ENCODE measurements around the gene ARHGAP28.

The ARHGAP28 gene, protein sequence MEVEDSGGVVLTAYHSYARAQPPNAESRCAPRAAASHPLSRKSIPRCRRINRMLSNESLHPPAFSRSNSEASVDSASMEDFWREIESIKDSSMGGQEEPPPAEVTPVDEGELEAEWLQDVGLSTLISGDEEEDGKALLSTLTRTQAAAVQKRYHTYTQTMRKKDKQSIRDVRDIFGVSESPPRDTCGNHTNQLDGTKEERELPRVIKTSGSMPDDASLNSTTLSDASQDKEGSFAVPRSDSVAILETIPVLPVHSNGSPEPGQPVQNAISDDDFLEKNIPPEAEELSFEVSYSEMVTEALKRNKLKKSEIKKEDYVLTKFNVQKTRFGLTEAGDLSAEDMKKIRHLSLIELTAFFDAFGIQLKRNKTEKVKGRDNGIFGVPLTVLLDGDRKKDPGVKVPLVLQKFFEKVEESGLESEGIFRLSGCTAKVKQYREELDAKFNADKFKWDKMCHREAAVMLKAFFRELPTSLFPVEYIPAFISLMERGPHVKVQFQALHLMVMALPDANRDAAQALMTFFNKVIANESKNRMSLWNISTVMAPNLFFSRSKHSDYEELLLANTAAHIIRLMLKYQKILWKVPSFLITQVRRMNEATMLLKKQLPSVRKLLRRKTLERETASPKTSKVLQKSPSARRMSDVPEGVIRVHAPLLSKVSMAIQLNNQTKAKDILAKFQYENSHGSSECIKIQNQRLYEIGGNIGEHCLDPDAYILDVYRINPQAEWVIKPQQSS

DNA sequence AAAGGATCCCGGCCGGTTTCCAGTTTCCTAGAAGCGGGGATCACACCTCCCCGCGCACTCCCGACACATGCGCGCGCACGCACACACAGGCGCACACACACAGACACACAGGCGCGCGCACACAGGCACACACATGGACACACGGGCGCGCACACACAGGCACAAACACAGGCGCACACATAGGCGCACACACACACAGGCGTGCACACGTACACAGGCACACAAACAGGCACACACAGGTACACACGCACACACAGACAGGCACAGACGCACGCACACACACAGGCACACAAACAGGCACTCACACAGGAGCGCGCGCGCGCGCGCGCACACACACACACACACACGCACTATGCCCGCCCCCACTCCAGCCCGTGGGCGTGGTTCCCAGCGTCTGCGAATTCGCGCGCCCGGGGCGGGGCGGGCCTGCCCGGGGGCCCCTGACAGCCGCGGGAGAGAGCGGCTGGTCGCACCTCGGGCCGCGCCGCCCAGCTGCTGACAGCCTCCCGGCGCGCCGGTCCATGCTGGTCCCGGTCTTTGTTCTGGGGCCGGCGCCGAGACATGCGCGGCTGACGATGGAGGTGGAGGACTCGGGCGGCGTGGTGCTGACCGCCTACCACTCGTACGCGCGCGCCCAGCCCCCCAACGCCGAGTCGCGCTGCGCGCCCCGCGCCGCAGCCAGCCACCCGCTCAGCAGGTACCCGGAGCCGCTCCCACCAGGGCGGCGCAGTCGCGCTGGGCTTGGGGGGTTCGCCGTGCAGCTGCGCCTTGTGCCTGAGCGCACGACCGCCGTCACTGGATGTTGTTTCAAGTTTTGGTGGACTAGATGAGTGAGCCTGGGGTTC is at the start of gene ARHGAP28:
Gene ARHGAP28 (plus strand): TSS at position 470 of the 845 bp plus-strand sequence. CDS start 106 bp downstream, at position 576.
- Histone ChIP-seq H3K36me3 (ENCODE audit: control insufficient read depth, insufficient read depth, low read length) (no peaks in the 10 kb centered on the region), H3K27ac (ENCODE audit: low read depth, low read length) (peak within 1 kb of the TSS; percentile 29; the same call in 1 of the 2 replicates), H3K9me3 (ENCODE audit: control insufficient read depth, insufficient read depth, low read depth, low read length) (no peaks in the 10 kb centered on the region), H3K4me3 (ENCODE audit: low read depth, low read length) (peak within 1 kb of the TSS; percentile 91), H3K9ac (ENCODE audit: low read length) (peak within 1 kb of the TSS; percentile 77), H3K4me1 (ENCODE audit: control insufficient read depth, insufficient read depth, low read length) (peaks cover 38% of the 10 kb centered on the region), H3K27me3 (ENCODE audit: control insufficient read depth, insufficient read depth, low read length) (no peaks in the 10 kb centered on the region)

DNA sequence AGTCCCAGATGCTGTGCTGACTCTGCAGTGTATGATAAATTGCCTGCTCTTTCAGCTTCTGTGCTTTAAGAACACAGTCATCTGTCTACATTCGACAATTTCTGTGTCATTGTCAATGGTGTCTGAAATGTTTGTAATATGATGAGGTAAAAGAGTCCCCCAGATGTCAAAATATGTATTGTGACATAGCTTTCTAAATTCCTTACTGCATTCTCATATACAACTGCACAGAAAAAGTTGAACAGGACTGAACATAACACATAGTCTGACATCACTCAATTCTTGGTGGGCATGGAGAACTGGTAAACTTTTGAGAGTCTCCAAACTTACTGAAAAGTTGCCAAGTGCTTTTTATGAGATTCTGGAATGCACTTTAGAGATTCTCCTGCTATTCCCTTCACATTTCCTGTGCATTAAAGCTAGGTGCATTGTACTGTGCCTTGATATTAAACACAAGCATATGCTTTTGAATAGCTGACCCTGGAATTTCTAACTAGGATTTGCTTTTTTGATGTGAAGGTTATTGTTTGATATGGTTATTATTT is 48.1 kb upstream of the ARHGAP28 start:
- Histone ChIP-seq H3K4me1 (ENCODE audit: control insufficient read depth, insufficient read depth, low read length) (peaks cover 16% of the 10 kb centered on the region), H3K9me3 (ENCODE audit: control insufficient read depth, insufficient read depth, low read depth, low read length) (no peaks in the 10 kb centered on the region), H3K27ac (ENCODE audit: low read depth, low read length) (no peak overlapping the region), H3K9ac (ENCODE audit: low read length) (no peak overlapping the region), H3K27me3 (ENCODE audit: control insufficient read depth, insufficient read depth, low read length) (no peaks in the 10 kb centered on the region), H3K36me3 (ENCODE audit: control insufficient read depth, insufficient read depth, low read length) (no peaks in the 10 kb centered on the region), H3K4me3 (ENCODE audit: low read depth, low read length) (no peak overlapping the region)

DNA sequence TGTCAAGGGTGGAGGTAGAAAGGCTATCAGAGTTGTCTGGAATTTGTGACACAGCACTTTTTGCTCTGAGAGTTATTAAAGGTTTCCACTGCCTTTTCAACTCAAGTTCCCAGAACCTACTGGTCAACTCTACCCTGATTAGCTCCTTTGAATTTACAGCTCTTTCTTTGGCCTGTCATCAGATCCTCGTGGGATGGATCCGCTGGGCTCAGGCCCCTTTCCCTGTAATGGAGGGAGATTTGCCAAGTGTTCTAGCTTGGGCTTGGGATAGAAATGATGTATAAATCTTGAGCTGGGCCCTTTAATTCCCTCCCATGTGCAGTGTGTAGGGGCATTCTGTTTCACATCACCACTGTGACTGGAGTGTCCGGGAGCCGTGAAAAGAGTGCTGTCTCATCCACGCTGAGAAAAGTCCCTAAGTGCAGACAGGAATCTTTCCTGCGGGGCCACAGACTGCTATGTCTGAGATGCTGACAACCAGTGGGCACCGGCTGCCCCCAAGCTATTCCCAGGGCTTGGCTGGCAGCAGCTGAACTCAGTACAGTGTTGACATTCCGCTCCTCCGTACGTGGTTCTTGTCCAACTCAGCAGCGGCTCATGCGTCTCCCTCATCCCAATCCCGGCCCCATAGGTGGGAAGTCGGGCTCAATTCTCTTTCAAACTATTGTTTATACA is 46.9 kb upstream of the ARHGAP28 start:
- Histone ChIP-seq H3K4me3 (ENCODE audit: low read depth, low read length) (no peak overlapping the region), H3K27ac (ENCODE audit: low read depth, low read length) (no peak overlapping the region), H3K9ac (ENCODE audit: low read length) (no peak overlapping the region), H3K27me3 (ENCODE audit: control insufficient read depth, insufficient read depth, low read length) (no peaks in the 10 kb centered on the region), H3K9me3 (ENCODE audit: control insufficient read depth, insufficient read depth, low read depth, low read length) (no peaks in the 10 kb centered on the region), H3K4me1 (ENCODE audit: control insufficient read depth, insufficient read depth, low read length) (peaks cover 16% of the 10 kb centered on the region), H3K36me3 (ENCODE audit: control insufficient read depth, insufficient read depth, low read length) (no peaks in the 10 kb centered on the region)

DNA sequence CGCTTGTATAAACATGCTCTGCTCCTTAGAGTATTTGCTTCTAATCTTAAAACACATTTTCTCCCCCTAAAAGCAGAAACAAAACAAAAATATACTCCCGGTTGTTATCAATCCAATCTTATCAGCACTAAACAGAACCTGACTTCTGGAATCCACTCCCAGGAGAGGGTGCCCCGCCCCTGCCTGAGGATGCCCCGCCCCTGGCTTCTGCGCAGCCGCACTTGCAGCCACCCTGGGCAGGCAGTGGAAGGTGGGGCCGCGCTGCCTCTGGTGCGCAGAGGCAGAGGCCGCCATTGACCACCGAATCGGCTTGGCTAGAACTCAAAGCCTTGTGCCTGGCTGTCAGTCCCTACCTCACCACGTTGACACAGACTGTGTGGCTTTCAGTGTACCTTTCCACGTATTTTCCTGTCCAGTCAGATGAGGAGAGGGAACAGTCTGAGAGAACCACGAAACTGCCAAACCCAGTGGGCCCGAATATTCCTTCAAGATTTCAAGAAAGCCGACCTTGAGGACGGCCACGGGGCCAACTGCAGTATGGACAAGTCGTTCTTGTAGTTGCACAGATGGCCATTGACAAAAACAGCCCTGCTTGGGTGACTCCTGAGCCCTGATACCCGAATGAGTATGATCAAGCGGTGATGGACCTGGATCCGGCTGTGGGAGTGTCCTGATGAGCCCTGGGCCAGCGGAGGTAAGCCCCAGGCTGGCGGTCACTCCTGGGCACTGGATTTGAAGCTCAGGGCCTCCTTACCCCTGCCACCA is 46.2 kb upstream of the ARHGAP28 start:
- no peak overlapping the region for H3K4me3 ChIP-seq (ENCODE audit: low read depth, low read length)
- no peaks in the 10 kb centered on the region for H3K36me3 ChIP-seq (ENCODE audit: control insufficient read depth, insufficient read depth, low read length)
- no peaks in the 10 kb centered on the region for H3K9me3 ChIP-seq (ENCODE audit: control insufficient read depth, insufficient read depth, low read depth, low read length)
- H3K4me1 ChIP-seq (ENCODE audit: control insufficient read depth, insufficient read depth, low read length) = peaks cover 16% of the 10 kb centered on the region
- no peaks in the 10 kb centered on the region for H3K27me3 ChIP-seq (ENCODE audit: control insufficient read depth, insufficient read depth, low read length)
- H3K9ac ChIP-seq (ENCODE audit: low read length) = no peak overlapping the region
- no peak overlapping the region for H3K27ac ChIP-seq (ENCODE audit: low read depth, low read length)

DNA sequence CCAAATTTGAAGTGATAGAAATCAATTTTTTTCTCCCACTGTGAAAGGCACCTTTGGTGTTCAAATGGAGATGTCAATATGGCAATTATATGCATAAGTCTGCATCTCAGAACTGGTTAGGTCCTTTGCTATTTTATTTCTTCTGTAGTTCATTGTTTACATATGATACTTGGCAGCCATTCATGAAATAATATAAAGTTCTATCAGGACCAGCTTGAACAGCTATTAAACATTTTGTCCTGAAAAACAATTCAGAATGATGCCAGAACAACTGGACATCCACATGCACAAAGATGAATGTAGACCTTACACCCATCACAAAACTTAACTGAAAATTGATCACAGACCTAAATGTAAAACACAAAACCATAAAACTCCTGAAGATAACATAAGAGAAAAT is 41.8 kb upstream of the ARHGAP28 start:
- Histone ChIP-seq H3K27ac (ENCODE audit: low read depth, low read length) (no peak overlapping the region), H3K36me3 (ENCODE audit: control insufficient read depth, insufficient read depth, low read length) (no peaks in the 10 kb centered on the region), H3K9ac (ENCODE audit: low read length) (no peak overlapping the region), H3K4me1 (ENCODE audit: control insufficient read depth, insufficient read depth, low read length) (peaks cover 2% of the 10 kb centered on the region), H3K9me3 (ENCODE audit: control insufficient read depth, insufficient read depth, low read depth, low read length) (no peaks in the 10 kb centered on the region), H3K27me3 (ENCODE audit: control insufficient read depth, insufficient read depth, low read length) (no peaks in the 10 kb centered on the region), H3K4me3 (ENCODE audit: low read depth, low read length) (no peak overlapping the region)

DNA sequence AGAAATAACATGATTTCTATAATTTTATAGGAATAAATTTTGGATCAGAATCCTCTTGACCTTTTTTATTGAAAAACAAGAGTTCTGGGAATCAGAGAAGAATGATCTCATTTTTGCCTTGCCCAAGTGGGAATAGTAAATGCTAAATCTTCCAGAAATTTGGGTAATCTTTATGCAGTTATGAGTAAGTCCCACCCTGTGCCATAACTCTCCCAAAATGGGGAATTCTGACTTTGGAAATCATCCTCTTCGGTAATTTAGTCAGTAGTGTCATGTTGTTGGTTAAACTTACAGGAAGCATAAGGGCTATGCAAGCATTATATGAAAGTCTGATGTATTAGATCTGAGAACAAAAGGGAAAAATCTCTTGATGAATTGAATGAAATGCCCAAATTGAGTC is 20.6 kb upstream of the ARHGAP28 start:
- Histone ChIP-seq H3K36me3 (ENCODE audit: control insufficient read depth, insufficient read depth, low read length) (no peaks in the 10 kb centered on the region), H3K4me3 (ENCODE audit: low read depth, low read length) (no peak overlapping the region), H3K4me1 (ENCODE audit: control insufficient read depth, insufficient read depth, low read length) (peaks cover 6% of the 10 kb centered on the region; the same call in 1 of the 2 replicates), H3K27me3 (ENCODE audit: control insufficient read depth, insufficient read depth, low read length) (no peaks in the 10 kb centered on the region), H3K27ac (ENCODE audit: low read depth, low read length) (no peak overlapping the region), H3K9me3 (ENCODE audit: control insufficient read depth, insufficient read depth, low read depth, low read length) (no peaks in the 10 kb centered on the region), H3K9ac (ENCODE audit: low read length) (no peak overlapping the region)

DNA sequence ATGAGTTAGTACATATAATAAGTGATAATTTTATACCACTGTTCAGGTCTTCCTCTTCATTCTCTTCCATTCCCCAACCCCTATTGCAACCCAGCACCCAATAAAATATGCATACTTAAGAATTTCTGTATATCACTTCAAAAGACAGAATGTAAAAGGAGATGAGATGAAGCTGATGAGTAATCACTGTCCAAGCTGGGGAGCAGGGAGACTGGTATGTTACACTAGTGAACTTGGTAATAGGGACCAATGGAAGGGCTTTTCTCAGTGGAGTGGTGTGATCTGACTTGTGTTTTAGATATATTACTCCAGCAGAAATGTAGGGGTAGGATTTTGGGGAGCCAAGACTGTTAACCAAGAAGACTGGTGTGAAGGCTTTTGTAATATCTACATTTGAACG is 18.0 kb upstream of the ARHGAP28 start:
- no peaks in the 10 kb centered on the region for H3K27me3 ChIP-seq (ENCODE audit: control insufficient read depth, insufficient read depth, low read length)
- no peak overlapping the region for H3K4me3 ChIP-seq (ENCODE audit: low read depth, low read length)
- peaks cover 12% of the 10 kb centered on the region; the same call in 1 of the 2 replicates for H3K4me1 ChIP-seq (ENCODE audit: control insufficient read depth, insufficient read depth, low read length)
- H3K9ac ChIP-seq (ENCODE audit: low read length) = no peak overlapping the region
- no peak overlapping the region for H3K27ac ChIP-seq (ENCODE audit: low read depth, low read length)
- H3K36me3 ChIP-seq (ENCODE audit: control insufficient read depth, insufficient read depth, low read length) = no peaks in the 10 kb centered on the region
- no peaks in the 10 kb centered on the region for H3K9me3 ChIP-seq (ENCODE audit: control insufficient read depth, insufficient read depth, low read depth, low read length)

DNA sequence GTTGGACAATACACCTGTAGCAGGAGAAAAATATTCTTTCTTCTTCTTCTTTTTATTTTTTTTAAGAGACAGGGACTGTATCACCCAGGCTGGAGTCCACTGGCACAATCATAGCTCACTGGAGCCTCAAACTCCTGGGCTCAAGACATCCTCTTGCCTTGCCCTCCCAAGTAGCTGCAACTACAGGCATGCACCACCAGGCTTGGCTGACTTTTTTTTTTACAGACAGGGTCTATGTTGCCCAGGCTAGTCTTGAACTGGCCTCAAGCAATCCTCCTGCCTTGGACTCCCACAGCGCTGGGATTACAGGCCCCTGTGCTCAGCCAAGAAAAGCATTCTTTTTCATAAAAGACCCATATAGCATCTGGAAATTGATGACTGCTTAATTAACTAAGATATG is 17.1 kb upstream of the ARHGAP28 start:
- Histone ChIP-seq H3K36me3 (ENCODE audit: control insufficient read depth, insufficient read depth, low read length) (no peaks in the 10 kb centered on the region), H3K9ac (ENCODE audit: low read length) (no peak overlapping the region), H3K27me3 (ENCODE audit: control insufficient read depth, insufficient read depth, low read length) (no peaks in the 10 kb centered on the region), H3K4me3 (ENCODE audit: low read depth, low read length) (no peak overlapping the region), H3K9me3 (ENCODE audit: control insufficient read depth, insufficient read depth, low read depth, low read length) (no peaks in the 10 kb centered on the region), H3K27ac (ENCODE audit: low read depth, low read length) (no peak overlapping the region), H3K4me1 (ENCODE audit: control insufficient read depth, insufficient read depth, low read length) (peaks cover 12% of the 10 kb centered on the region; the same call in 1 of the 2 replicates)

DNA sequence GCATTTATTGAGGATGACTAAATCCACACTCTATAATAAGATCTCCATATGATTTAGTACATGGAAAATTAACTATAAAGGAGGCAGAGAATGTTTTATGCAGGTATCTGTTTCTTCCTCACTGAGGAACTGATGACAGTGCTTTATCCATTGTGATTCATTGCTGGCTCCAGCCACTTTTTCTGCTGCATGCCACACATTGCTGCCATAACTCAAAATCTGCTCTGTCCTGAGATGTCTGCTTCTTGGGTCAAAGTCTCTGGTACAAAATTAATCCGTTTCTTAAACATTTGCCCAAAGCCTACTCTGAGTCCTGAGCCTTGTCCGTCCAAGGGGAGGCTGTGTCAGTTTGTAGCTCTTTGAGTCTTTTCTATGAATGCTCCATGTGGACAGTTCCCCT is 15.5 kb upstream of the ARHGAP28 start:
- no peak overlapping the region for H3K4me3 ChIP-seq (ENCODE audit: low read depth, low read length)
- H3K9me3 ChIP-seq (ENCODE audit: control insufficient read depth, insufficient read depth, low read depth, low read length) = no peaks in the 10 kb centered on the region
- H3K27me3 ChIP-seq (ENCODE audit: control insufficient read depth, insufficient read depth, low read length) = no peaks in the 10 kb centered on the region
- no peak overlapping the region; the same call in 1 of the 2 replicates for H3K27ac ChIP-seq (ENCODE audit: low read depth, low read length)
- no peak overlapping the region for H3K9ac ChIP-seq (ENCODE audit: low read length)
- H3K4me1 ChIP-seq (ENCODE audit: control insufficient read depth, insufficient read depth, low read length) = peaks cover 12% of the 10 kb centered on the region; the same call in 1 of the 2 replicates
- H3K36me3 ChIP-seq (ENCODE audit: control insufficient read depth, insufficient read depth, low read length) = no peaks in the 10 kb centered on the region

Data from HUES6 (cell line).